ENCODE measurements around the gene ZFP3.
"Not testable (repeated sequence)": the region's sequence is repeated elsewhere in the genome, so short reads cannot be mapped to it uniquely, and the experiment has no call there.

ZFP3 gene

DNA sequence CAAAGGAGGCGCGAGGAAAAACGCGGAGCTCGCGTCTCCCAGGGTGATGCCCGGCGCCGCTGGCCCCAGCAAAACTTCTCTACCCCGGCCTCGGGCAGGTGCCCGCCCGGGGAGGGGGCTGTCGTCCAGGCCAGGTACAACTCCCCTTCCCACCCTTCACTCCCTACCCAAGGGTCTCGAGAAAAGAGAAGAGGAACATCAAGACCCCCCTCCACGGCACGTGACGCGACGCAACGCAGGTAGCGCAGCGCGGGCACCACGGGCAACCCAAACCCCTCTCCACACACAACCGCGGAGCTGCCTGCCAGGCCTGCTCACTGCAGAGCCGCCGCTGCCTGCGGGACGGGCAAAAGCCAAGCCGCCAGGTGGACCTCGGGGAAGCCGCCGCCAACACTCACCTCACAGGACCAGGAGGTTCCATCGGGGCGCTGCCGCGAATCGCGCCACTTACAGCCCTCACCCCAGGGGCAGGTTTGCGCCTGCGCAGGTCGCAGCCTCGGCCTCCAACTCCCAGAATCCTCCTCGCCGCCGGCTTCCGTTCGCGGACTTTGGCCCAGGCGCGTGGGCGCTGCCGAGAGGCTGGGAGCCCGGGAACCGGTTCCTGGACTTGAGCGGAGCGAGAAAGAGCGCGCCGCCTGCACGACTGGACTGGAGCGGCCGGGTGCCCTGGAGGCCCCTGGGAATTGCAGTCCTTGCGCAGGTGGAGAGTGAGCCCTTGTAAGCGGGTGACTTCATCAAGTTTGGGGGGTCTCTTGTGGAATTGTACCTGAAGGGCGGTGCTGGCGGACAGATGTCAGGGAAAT is 33.3 kb downstream of the ZFP3 start, which contains the start of gene ZNF232:
Gene ZNF232, minus strand, starts transcription at position 477 of the 803 bp plus-strand sequence. Its CDS starts 56 bp downstream, at position 421.
- peak; percentile 76 for DNase-seq (ENCODE audit: extremely low read depth, low read depth)
- TF ChIP-seq, protein P1, sequence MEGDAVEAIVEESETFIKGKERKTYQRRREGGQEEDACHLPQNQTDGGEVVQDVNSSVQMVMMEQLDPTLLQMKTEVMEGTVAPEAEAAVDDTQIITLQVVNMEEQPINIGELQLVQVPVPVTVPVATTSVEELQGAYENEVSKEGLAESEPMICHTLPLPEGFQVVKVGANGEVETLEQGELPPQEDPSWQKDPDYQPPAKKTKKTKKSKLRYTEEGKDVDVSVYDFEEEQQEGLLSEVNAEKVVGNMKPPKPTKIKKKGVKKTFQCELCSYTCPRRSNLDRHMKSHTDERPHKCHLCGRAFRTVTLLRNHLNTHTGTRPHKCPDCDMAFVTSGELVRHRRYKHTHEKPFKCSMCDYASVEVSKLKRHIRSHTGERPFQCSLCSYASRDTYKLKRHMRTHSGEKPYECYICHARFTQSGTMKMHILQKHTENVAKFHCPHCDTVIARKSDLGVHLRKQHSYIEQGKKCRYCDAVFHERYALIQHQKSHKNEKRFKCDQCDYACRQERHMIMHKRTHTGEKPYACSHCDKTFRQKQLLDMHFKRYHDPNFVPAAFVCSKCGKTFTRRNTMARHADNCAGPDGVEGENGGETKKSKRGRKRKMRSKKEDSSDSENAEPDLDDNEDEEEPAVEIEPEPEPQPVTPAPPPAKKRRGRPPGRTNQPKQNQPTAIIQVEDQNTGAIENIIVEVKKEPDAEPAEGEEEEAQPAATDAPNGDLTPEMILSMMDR (IDR thresholded peaks at IDR 0.05; ENCODE audit: low read depth, low read length): no peak; the same call in 1 of the 2 replicates

DNA sequence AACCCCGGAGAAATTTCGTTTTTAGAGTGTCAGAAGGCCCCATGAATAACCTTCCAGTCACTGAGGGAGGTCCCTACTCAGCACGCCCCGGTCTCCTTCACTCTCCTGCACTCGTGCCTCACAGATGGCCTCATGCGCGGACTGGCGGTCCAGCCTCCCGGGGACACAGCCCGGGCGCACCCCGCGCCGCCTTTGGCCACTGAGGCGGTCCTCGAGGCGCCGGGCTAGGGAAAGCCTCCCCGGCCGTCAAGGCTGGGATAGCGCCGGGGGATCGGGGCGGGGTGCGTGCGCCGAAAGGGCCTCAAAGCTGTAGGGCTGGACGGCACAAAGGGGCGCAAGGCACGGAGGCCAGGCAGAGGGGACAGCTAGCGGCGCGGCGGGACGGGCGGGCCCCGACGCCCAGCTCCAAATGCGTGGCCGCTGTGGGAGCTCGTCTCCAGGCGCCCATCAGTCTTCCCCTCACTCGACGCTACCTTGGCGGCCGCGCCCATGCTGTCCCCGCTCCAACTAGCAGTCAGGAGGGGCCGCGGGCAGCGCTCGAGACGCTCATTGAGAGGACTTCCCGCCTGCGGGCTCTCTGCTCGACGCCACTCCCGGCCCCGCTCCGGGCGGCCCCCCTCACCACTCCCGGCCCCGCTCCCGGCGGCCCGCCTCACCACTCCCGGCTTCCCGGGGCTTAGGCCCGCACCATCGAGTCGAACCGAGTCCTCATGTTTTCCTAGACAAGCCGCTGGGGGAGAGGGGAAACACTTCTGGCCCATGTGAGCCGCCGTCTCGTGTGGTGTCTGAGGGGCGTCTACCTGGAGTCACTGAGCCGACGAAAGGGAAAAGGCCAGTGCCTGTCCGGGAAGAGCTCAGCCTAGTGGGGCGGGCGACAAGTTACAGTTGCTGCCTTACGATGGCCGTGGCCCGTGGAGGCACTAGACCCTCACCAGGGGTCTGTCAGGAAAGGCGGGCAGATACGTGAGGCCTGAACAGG is 37.7 kb downstream of the ZFP3 start, which contains the start of gene USP6:
Gene USP6, plus strand, starts transcription at position 360 of the 979 bp plus-strand sequence. CDS start 14,336 bp downstream, outside the sequence.
- TF ChIP-seq, protein P1 (IDR thresholded peaks at IDR 0.05; ENCODE audit: low read depth, low read length): no peak
- no peak for DNase-seq (ENCODE audit: extremely low read depth, low read depth)

DNA sequence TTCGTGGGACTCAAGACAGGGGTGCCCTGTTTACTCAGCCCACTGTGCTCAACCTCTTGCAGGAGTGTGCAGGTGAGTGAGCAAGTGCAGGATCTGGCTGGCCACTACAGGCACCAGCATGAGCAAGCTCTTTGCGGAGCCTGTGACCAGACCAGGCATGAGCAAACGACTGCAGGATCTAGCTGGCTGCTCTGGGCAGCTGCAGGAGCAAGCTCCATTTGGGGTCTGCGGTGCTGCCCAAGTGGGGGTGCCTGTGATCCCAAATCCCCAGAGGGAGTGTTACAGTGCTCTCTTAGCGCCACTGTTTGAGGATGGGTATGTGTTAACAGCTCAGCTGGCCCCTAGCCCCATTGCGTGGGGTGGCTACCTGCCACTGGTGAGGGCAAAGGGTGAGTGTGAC is 40.0 kb downstream of the ZFP3 start:
- no peak for DNase-seq (ENCODE audit: extremely low read depth, low read depth)
- TF ChIP-seq, protein P1 (IDR thresholded peaks at IDR 0.05; ENCODE audit: low read depth, low read length): no peak

DNA sequence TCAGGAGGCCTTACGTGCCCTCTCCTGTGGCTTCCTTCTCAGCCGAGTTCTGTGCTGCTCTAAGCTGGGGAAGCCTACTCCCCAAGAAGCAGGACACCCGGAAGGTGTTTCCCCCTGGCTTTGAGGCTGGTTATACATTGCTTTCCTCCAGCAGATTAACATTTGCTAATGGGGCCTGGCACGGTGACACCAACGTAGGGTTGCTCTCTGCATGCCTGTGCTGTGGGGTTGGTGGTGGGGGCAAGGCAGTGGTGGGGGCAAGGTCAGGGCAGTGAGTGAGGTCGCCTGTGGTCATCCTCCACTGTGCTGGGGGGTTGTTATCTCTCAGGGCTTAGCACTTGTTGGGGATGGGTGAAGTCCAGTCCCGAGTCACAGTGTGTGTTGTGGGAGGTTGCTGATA is 41.8 kb downstream of the ZFP3 start:
- no peak for DNase-seq (ENCODE audit: extremely low read depth, low read depth)
- TF ChIP-seq, protein P1 (IDR thresholded peaks at IDR 0.05; ENCODE audit: low read depth, low read length): no peak

DNA sequence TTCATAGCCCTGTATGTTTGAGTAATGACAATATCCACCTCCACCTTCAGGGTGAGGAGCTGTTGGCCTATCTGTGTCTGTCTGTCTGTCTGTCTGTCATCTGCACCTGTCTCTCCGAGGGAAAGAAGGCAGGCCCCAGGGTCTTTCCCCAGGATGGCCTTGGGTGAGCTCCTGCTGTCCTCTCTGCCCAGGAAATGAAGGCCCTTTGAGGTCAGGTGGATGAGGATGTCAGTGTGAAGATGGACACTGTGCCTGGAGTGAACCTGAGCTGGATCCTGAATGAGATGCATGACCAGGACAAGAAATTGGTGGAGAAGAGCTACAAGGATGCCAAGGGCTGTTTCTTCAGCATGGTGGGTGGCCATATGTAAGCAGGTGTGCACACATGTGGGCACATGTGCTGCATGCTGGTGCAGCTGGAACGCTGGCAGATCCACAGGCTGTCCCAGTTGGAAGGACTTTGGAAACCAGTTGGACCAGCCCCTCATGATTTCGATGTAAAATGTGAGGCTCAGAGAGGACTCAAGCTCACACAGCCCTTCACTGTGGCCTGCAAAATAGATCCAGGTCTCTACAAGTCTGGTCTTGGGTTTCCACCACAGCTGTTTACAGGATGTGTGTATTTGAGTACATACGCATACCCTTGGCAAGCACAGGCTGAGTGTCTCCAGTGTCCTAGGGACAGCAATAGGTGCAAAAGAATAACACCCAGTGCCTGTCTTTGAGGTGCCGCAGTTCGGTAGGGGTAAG is 42.3 kb downstream of the ZFP3 start:
- not testable (repeated sequence) for DNase-seq (ENCODE audit: extremely low read depth, low read depth)

DNA sequence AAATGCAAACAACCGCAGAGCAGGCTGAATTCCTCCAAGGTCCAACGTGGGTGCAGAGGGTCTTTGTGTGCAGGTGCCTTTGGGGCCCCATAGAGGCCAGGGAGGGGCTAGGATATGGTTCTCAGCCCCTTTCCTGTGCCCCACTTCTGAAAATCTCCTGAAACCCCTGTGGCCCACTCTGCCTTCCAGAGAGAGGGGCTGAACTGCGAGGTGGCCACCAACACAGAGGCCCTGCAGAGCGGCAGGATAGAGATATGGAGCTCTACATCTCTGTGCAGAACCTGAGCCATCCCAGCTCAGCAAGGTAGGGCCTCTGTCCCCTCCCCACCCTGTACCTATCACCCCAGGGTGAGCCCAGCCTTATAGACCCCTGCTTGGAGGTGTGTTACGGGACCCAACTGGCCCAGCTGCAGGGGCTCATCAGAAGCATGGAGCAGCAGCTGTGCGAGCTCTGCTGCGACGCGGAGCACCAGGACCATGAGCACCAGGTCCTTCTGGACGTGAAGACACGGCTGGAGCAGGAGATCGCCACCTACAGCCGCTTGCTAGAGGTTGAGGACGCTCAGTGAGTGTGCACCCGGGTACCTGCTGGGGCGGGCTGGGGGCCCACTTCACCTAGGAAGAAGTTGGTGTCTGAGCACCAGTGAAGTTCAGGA is 43.0 kb downstream of the ZFP3 start:
- TF ChIP-seq, protein P1 (IDR thresholded peaks at IDR 0.05; ENCODE audit: low read depth, low read length): no peak
- DNase-seq (ENCODE audit: extremely low read depth, low read depth): no peak

DNA sequence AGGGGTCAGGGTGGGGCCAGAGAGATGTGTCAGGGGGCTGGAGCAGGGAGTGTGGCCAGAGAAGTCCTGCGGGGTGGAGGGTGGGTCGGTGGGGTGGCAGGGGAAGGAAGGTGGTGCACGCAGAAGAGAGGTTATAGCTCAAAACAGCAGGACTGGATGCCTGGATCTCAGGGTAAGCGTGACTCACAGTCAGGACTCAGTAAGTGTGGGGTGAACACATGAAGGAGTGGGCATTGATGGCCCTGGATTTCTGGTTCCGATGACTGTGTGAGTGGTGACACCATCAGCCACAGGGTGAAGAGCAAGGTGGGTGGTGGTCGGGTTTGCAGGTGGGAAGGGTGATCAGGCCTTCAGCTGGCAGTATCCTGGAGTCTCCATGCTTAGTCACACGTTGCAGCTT is 43.8 kb downstream of the ZFP3 start:
- DNase-seq (ENCODE audit: extremely low read depth, low read depth): not testable (repeated sequence)

Measured in AG09319 (cell line).